ENCODE results near the gene TCF7L2.

The TCF7L2 gene

GRCh38 chr10:113047151-113047550 is 97.1 kb downstream of the TCF7L2 start:
- Histone ChIP-seq H3K9me3 (no peaks in the 10 kb centered on the region), H3K4me1 (peaks cover 0 to 100% (median 82%) of the 10 kb centered on the region in 4 donors), H3K27ac (peak overlapping the region; percentile 64 to 86), H3K27me3 (no peaks in the 10 kb centered on the region), H3K4me3 (no peak overlapping the region), H3K36me3 (no peaks in the 10 kb centered on the region)
- TF ChIP-seq CTCF (IDR thresholded peaks at IDR 0.05) = no peak
- no peak for DNase-seq
- intact Hi-C loops (cut with DNase I; ENCODE audit: low total_unique reads) = no loop called here

- TF ChIP-seq CTCF (IDR thresholded peaks at IDR 0.05) = no peak
- no peaks in the 10 kb centered on the region for H3K27me3 ChIP-seq
- H3K36me3 ChIP-seq = no peaks in the 10 kb centered on the region
- H3K4me1 ChIP-seq = peaks cover 0 to 100% (median 80%) of the 10 kb centered on the region in 4 donors
- intact Hi-C loops (cut with DNase I; ENCODE audit: low total_unique reads) = no loop called here
- no peaks in the 10 kb centered on the region for H3K9me3 ChIP-seq
- H3K27ac ChIP-seq = peak overlapping the region; percentile 64 to 86
- H3K4me3 ChIP-seq = no peak overlapping the region
- DNase-seq = peak; percentile 51 to 81
Measured at GRCh38 chr10:113047605-113047962, 97.5 kb downstream of the TCF7L2 start.

GRCh38 chr10:113047963-113048781 is 98.1 kb downstream of the TCF7L2 start:
- Histone ChIP-seq H3K27ac (peak overlapping the region; percentile 64 to 86), H3K27me3 (no peaks in the 10 kb centered on the region), H3K4me3 (no peak overlapping the region), H3K9me3 (no peaks in the 10 kb centered on the region), H3K36me3 (no peaks in the 10 kb centered on the region), H3K4me1 (peaks cover 0 to 100% (median 81%) of the 10 kb centered on the region in 4 donors)
- intact Hi-C loops (cut with DNase I; ENCODE audit: low total_unique reads) = no loop called here
- TF ChIP-seq CTCF (IDR thresholded peaks at IDR 0.05) = no peak
- DNase-seq = no peak

GRCh38 chr10:113049881-113050280 is 99.8 kb downstream of the TCF7L2 start:
- H3K36me3 ChIP-seq = no peaks in the 10 kb centered on the region
- peaks cover 0 to 100% (median 83%) of the 10 kb centered on the region in 4 donors for H3K4me1 ChIP-seq
- no peak for TF ChIP-seq CTCF (IDR thresholded peaks at IDR 0.05)
- DNase-seq = no peak
- no peaks in the 10 kb centered on the region for H3K27me3 ChIP-seq
- no peaks in the 10 kb centered on the region for H3K9me3 ChIP-seq
- H3K4me3 ChIP-seq = no peak overlapping the region
- intact Hi-C loops (cut with DNase I; ENCODE audit: low total_unique reads) = loop anchor here (10.0 kb wide), 1 partner anchor 95 kb away; the partner anchor contains the start of gene TCF7L2
- H3K27ac ChIP-seq = peak overlapping the region; percentile 64 to 86

GRCh38 chr10:113052076-113052830 is 102.2 kb downstream of the TCF7L2 start:
- intact Hi-C loops (cut with DNase I; ENCODE audit: low total_unique reads) = loop anchor here (10.0 kb wide), 1 partner anchor 97 kb away; the partner anchor contains the start of gene TCF7L2
- H3K4me3 ChIP-seq = no peak overlapping the region
- H3K4me1 ChIP-seq = peaks cover 0 to 100% (median 84%) of the 10 kb centered on the region in 4 donors
- peak; percentile 16 to 20 for TF ChIP-seq CTCF (IDR thresholded peaks at IDR 0.05)
- H3K27ac ChIP-seq = peak overlapping the region; percentile 64 to 86
- H3K27me3 ChIP-seq = no peaks in the 10 kb centered on the region
- no peaks in the 10 kb centered on the region for H3K36me3 ChIP-seq
- no peaks in the 10 kb centered on the region for H3K9me3 ChIP-seq
- no peak for DNase-seq
